SK-N-SH treated with all-trans-retinoic acid at 6 μM for 48 hours (cell line): ENCODE results near the gene ADAMTS17.

Experiments
- ARNTL ChIP-seq: fragments of 450-650 bp; formaldehyde crosslinking; IDR thresholded peaks from 2 replicates; pipeline ENCODE4 v1.5.0; 2020; ENCODE audit warnings: low read depth, mild to moderate bottlenecking, moderate library complexity, borderline replicate concordance
- GLIS3 ChIP-seq: fragments of 250-450 bp; sonication (Bioruptor Pico); IDR thresholded peaks from 2 replicates; pipeline ENCODE4 v1.5.0; 2020; ENCODE audit warnings: mild to moderate bottlenecking, moderate library complexity
- OSR1 ChIP-seq: fragments of 250-450 bp; sonication (Bioruptor Pico); IDR thresholded peaks from 2 replicates; pipeline ENCODE4 v1.8.0; 2022; ENCODE audit warnings: moderate library complexity, mild to moderate bottlenecking, inconsistent platforms
- SNAI2 ChIP-seq: fragments of 250-450 bp; sonication (Bioruptor Pico); IDR thresholded peaks from 2 replicates; pipeline ENCODE4 v1.5.0; 2020; ENCODE audit warnings: mild to moderate bottlenecking, moderate library complexity
- TOX ChIP-seq: fragments of 250-450 bp; sonication (Bioruptor Pico); IDR thresholded peaks from 2 replicates; pipeline ENCODE4 v1.8.0; 2021; ENCODE audit warnings: mild to moderate bottlenecking, moderate library complexity, borderline replicate concordance
- ZFP3 ChIP-seq: fragments of 250-450 bp; sonication (Bioruptor Pico); IDR thresholded peaks from 2 replicates; pipeline ENCODE4 v1.5.0; 2020; ENCODE audit warnings: mild to moderate bottlenecking, moderate library complexity
- ZFP30 ChIP-seq: fragments of 450-650 bp; formaldehyde crosslinking; IDR thresholded peaks from 2 replicates; pipeline ENCODE4 v1.5.0; 2022; ENCODE audit warnings: mild to moderate bottlenecking, moderate library complexity
- ZNF70 ChIP-seq: fragments of 450-650 bp; formaldehyde crosslinking; IDR thresholded peaks from 2 replicates; pipeline ENCODE4 v1.5.0; 2020; ENCODE audit warnings: mild to moderate bottlenecking, moderate library complexity
- ZNF8 ChIP-seq: fragments of 450-650 bp; formaldehyde crosslinking; IDR thresholded peaks from 2 replicates; pipeline ENCODE4 v1.5.0; 2020; ENCODE audit warnings: mild to moderate bottlenecking, moderate library complexity
- TF ChIP-seq, protein P1 (sequence below): fragments of 250-450 bp; sonication (Bioruptor Pico); IDR thresholded peaks from 2 replicates; pipeline ENCODE4 v1.8.0; 2020; ENCODE audit warnings: mild to moderate bottlenecking, moderate library complexity, borderline replicate concordance
- TF ChIP-seq, protein P2 (sequence below): fragments of 250-450 bp; sonication (Bioruptor Pico); IDR thresholded peaks from 2 replicates; pipeline ENCODE4 v1.5.0; 2020; ENCODE audit warnings: mild to moderate bottlenecking, moderate library complexity
- TF ChIP-seq, protein P3 (sequence below): fragments of 250-450 bp; sonication (Bioruptor Pico); IDR thresholded peaks from 2 replicates; pipeline ENCODE4 v1.5.1; 2020; ENCODE audit warnings: low read depth, mild to moderate bottlenecking, moderate library complexity

GRCh38 chr15:100192097-100193080, 149.4 kb downstream of the ADAMTS17 start:
- TF ChIP-seq ZFP30 (CRISPR knock-in tag): no peak
- TF ChIP-seq, protein P1, sequence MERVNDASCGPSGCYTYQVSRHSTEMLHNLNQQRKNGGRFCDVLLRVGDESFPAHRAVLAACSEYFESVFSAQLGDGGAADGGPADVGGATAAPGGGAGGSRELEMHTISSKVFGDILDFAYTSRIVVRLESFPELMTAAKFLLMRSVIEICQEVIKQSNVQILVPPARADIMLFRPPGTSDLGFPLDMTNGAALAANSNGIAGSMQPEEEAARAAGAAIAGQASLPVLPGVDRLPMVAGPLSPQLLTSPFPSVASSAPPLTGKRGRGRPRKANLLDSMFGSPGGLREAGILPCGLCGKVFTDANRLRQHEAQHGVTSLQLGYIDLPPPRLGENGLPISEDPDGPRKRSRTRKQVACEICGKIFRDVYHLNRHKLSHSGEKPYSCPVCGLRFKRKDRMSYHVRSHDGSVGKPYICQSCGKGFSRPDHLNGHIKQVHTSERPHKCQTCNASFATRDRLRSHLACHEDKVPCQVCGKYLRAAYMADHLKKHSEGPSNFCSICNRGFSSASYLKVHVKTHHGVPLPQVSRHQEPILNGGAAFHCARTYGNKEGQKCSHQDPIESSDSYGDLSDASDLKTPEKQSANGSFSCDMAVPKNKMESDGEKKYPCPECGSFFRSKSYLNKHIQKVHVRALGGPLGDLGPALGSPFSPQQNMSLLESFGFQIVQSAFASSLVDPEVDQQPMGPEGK: no peak
- no peak for TF ChIP-seq ZFP3
- no peak for TF ChIP-seq TOX (CRISPR knock-in tag)
- no peak for TF ChIP-seq SNAI2 (CRISPR knock-in tag)
- TF ChIP-seq, protein P2, sequence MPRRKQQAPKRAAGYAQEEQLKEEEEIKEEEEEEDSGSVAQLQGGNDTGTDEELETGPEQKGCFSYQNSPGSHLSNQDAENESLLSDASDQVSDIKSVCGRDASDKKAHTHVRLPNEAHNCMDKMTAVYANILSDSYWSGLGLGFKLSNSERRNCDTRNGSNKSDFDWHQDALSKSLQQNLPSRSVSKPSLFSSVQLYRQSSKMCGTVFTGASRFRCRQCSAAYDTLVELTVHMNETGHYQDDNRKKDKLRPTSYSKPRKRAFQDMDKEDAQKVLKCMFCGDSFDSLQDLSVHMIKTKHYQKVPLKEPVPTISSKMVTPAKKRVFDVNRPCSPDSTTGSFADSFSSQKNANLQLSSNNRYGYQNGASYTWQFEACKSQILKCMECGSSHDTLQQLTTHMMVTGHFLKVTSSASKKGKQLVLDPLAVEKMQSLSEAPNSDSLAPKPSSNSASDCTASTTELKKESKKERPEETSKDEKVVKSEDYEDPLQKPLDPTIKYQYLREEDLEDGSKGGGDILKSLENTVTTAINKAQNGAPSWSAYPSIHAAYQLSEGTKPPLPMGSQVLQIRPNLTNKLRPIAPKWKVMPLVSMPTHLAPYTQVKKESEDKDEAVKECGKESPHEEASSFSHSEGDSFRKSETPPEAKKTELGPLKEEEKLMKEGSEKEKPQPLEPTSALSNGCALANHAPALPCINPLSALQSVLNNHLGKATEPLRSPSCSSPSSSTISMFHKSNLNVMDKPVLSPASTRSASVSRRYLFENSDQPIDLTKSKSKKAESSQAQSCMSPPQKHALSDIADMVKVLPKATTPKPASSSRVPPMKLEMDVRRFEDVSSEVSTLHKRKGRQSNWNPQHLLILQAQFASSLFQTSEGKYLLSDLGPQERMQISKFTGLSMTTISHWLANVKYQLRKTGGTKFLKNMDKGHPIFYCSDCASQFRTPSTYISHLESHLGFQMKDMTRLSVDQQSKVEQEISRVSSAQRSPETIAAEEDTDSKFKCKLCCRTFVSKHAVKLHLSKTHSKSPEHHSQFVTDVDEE (CRISPR knock-in tag): no peak
- TF ChIP-seq ARNTL (CRISPR knock-in tag): no peak
- no peak for TF ChIP-seq OSR1 (CRISPR knock-in tag)
- TF ChIP-seq, protein P3, sequence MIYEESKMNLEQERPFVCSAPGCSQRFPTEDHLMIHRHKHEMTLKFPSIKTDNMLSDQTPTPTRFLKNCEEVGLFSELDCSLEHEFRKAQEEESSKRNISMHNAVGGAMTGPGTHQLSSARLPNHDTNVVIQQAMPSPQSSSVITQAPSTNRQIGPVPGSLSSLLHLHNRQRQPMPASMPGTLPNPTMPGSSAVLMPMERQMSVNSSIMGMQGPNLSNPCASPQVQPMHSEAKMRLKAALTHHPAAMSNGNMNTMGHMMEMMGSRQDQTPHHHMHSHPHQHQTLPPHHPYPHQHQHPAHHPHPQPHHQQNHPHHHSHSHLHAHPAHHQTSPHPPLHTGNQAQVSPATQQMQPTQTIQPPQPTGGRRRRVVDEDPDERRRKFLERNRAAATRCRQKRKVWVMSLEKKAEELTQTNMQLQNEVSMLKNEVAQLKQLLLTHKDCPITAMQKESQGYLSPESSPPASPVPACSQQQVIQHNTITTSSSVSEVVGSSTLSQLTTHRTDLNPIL: no peak
- no peak for TF ChIP-seq ZNF8 (CRISPR knock-in tag)
- no peak for TF ChIP-seq GLIS3 (CRISPR knock-in tag)
- TF ChIP-seq ZNF70 (CRISPR knock-in tag): no peak
